GM18511 (cell line): ENCODE results near the gene G3BP1.
"Not testable (repeated sequence)": the region's sequence is repeated elsewhere in the genome, so short reads cannot be mapped to it uniquely, and the experiment has no call there.

Source experiments
- ATAC-seq: cut with Tn5 transposase; IDR thresholded peaks from one replicate; pipeline ENCODE4 v1.9.1; 2021; ENCODE audit warnings: mild to moderate bottlenecking, moderate library complexity; ENCODE audit not compliant: unreplicated experiment

G3BP1 gene

GRCh38 chr5:151751593-151751992 lies 20.2 kb upstream of the G3BP1 start:
- ATAC-seq, result no peak

GRCh38 chr5:151755383-151755782 lies 16.4 kb upstream of the G3BP1 start:
- no peak for ATAC-seq

DNA sequence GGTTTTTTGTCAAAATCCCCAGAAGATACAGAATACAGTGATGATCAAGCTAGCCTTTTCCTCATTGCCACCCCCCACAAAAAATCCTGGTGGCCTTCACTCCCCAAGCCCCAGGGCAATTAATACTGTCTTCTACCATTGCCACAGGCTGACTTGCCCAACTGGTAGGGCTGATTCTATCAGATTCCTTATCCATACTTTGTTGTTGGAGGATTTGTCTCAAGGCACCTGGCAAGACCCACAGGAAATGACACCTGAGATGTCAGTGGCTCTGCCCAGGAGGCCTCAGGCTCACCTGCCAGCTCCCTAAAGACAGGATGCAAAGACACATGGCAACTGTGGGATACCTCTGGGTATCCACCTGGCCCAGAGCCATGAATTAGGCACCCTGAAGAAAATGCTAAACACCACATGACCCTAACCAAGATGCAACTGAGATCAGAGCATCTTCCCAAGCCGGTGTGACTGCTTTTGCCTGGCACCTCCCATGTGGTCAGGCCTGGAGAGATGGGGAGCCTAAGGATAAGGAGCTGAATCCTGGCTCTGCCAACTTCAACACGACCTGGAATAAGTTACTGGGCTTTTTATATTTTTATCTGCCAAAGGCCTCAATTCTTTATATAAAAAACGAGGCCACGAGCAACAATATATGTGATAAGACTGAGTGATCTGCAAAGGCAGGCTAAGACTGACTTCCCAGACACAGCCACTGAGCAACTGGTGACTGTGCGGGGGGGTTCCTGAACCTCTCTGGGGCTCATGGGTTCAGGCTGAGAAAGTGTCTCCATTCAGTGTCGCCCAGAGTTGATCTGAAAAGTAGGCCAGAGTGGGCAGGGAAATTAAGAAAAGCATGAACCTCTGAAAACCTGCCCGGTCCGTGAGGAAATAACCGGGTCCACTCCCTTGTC lies 14.3 kb upstream of the G3BP1 start:
- ATAC-seq, result peak; percentile 24

DNA sequence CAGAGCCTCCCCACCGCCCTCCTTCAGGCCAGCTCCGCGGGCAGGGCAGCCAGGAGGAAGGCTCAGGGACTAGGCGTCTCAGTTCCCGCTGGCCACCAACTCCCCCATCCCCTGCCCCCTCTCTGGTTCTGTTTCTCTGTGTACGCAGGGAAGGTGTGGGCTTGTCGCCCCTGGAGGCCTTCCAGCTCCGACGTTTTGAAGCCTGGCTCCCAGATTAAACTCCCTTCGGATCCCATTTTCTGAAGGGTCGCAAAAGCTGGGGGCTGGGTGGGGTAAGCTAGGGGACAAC lies 13.7 kb upstream of the G3BP1 start:
- ATAC-seq, result peak; percentile 34

- ATAC-seq, result peak; percentile 93
Observed at GRCh38 chr5:151758430-151759241, 13.1 kb upstream of the G3BP1 start, which contains the start of gene ATOX1. Gene ATOX1 (minus strand): TSS chr5:151758631. CDS start chr5:151758551, 80 bp downstream.

DNA sequence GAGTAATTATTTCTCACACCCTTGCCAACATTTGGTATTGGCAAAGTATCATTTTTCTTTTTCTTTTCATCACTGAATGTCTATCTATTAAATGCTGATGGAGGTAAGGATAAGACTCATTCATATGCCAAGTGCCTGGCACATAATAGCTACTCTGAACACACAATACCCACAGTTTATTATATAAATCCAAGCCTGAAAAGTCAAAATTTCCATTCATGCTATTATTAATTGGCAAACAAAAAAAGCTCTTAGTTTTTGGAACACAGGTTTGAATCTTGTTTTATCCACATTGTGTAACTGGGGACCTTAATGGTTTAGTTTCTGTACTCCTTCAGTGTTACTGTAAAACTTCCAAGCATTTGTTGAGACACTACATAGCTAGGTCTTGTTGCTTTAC lies 7.0 kb upstream of the G3BP1 start:
- no peak for ATAC-seq

DNA sequence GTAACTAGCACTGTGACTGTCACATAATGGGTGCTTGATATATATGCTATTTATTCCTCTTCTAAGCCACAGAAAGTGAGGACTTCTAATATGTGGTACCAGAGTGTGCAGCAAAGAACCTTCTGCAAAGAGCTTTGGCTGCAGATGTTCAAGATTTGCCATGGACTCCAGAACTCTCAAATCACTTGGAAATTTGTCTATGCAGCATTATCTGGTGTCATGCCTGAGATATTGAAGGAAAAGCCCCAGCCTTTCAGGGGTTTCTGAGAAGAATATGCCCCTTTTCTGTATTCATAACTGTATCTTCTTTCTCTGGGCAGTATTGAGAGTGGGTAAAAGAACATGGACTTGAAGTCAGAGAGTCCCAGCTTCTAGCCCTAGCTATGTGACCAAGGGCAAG lies 4.8 kb upstream of the G3BP1 start:
- no peak for ATAC-seq

DNA sequence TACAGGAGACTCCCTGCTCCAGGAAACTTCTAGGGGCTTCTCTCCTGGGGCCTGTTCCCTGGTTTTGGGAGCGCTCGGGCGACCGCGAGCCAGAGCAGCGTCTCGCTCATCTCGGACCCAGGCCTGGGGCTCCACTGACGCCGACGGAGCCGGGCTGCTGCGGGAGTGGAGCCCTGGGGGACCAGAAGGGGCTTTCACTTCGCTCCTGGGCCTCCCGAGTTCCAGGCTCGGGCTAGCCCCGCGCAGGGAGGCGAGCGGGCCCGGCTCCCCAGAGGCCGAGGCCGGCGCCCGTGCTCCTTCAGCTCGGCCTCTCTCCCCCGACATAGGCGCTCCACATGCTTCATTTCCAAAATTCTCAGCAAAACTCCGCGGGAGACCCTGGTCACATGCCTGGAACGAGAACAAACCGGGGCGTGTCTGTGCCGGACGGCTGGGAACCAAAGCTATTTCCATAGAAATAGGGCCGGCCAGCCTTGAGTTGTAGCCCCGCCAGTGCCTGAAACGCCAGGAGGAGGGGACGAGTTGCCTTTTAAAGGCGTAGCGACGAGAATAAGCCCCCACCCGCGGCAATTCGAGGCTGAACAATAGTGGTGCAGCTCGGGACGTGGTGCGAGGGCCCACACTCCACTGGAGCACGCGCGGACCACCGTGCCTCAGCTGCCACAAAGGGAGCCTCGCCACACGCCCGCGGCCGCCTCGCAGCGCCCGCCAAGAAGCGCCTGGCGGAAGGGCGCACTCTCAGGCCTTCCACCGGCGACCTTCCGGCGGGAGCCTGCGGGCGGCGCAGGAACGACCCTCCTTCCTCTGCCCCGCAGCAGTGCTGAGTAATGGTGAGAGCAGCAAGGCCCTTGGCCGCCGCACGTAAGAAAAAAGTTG lies 1.1 kb upstream of the G3BP1 start:
- ATAC-seq, result peak; percentile 34

DNA sequence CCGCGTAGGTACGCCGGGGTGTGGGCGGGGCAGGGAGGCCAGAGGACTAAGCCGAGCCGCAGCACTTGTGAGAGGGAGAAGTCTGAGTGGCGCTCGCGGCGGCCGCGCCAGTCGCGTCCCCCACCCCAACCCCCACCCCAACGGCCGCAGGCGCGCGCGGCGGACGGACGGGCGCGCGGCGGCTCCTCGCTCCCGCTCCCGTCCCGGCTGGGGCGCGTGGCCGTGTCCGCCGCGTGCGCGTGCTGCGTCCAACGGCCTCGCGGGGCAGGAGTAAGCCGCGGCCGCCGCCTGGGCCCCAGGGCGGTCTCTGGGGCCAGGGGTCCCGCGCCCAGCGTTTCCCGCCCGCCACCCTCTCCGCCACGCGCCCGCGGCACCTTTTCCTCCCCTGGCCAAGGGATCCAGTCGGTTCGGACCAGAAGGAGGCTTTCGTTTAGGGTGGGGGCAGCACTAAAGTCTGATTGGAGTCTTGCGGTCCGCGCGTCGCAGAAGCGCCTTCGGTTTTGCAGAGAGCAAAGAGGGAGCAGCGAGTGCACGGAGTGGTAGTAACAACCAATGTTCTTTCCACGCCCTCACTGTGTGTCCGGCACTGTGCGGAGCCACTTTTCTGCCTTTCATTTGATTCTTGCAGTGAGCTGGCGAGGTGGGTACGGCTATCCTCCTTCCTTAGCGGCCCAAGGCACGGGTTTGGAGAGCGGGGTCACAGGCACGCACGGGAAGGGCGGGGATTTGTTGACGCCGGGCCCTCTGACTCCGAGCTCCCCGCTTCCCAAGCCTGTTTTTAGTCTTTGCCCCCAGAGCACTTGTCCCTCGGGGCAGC lies 483 bp downstream of the G3BP1 start:
- peak; percentile 9 for ATAC-seq

DNA sequence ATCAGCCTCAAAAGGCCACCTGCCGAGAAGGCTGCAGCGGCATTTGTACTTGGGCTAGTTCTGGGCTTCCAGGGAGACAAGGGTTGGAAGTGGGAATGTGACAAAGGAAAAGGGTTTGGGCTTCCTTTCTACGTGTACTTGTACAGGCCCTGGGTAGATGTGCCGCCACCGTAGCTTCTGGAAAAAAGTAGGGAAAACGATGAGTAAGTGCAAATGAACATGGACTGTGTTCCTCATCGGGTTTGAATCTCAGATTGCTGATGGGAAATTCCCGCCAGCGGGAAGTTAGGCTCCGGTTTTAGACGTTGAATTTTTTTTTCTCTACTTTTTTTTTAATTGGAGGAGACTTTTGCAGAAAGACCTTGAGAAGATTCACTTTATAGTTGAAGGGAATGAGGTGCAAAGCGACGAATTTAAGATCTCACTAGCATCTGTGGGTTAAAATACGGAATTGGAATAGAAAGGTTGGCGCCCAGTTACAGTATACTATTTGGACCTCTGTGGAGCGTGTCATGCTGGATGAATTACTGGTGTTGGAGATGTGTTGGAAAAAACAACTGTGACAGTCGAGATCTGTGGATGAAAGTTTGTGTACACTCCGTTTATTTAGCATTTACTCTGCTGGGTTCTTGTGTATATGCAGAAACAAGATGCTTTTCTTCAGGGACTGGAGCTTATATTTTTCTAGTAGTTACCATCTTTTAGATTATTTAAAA lies 1.2 kb downstream of the G3BP1 start:
- ATAC-seq, result no peak

GRCh38 chr5:151773951-151774350 lies 2.2 kb downstream of the G3BP1 start:
- no peak for ATAC-seq

- no peak for ATAC-seq
Observed at GRCh38 chr5:151775025-151775606, 3.4 kb downstream of the G3BP1 start.

GRCh38 chr5:151779531-151780125 lies 7.9 kb downstream of the G3BP1 start:
- no peak for ATAC-seq

DNA sequence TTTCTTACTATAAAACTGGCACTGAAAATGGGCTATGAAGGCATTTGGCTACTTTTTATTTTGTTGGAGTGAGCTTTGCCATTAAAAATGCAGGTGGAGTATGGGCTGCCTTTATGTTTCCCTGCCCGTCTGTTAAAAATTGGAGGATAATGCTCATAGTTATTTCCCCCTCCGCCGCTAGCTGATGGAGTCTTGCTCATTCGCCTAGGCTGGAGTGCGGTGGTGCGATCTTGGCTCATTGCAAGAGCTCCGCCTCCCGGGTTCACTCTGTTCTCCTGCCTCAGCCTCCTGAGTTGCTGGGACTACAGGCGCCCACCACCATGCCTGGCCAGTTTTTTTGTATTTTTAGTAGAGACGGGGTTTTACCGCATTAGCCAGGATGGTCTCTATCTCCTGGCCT lies 8.6 kb downstream of the G3BP1 start:
- ATAC-seq, result no peak

GRCh38 chr5:151781201-151781600 lies 9.4 kb downstream of the G3BP1 start:
- no peak for ATAC-seq

- ATAC-seq, result not testable (repeated sequence)
Observed at GRCh38 chr5:151783664-151784063, 11.9 kb downstream of the G3BP1 start.

GRCh38 chr5:151784141-151784540 lies 12.4 kb downstream of the G3BP1 start:
- no peak for ATAC-seq

- ATAC-seq, result no peak
Observed at GRCh38 chr5:151786468-151786867, 14.7 kb downstream of the G3BP1 start.

DNA sequence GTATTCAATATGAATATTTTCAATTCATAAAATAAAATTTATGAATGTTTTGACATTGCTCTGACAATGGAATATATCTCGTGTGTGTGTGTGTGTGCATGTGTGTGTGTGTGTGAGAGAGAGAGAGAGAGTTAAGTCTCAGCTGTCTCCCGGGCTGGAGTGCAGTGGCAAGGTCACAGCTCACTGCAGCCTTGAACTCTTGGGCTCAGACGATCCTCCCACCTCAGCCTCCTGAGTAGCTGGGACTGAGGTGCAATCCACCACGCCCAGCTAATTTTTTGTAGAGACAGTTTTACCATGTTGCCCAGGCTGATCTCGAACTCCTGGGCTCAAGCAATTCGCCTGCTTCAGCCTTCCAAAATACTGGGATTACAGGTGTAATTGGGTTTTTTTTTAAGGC lies 16.1 kb downstream of the G3BP1 start:
- ATAC-seq, result no peak
